Activated T-cell treated with anti-CD3 and anti-CD28 coated beads for 1 hour (primary cell): ENCODE results near the gene HOXB2.
"Not testable (repeated sequence)": the region's sequence is repeated elsewhere in the genome, so short reads cannot be mapped to it uniquely, and the experiment has no call there.

Experiments used
- DNase-seq: peaks from one replicate; pipeline ENCODE4 v3.0.0-alpha.2; 2020; ENCODE audit warnings: low read depth

Gene HOXB2

DNA sequence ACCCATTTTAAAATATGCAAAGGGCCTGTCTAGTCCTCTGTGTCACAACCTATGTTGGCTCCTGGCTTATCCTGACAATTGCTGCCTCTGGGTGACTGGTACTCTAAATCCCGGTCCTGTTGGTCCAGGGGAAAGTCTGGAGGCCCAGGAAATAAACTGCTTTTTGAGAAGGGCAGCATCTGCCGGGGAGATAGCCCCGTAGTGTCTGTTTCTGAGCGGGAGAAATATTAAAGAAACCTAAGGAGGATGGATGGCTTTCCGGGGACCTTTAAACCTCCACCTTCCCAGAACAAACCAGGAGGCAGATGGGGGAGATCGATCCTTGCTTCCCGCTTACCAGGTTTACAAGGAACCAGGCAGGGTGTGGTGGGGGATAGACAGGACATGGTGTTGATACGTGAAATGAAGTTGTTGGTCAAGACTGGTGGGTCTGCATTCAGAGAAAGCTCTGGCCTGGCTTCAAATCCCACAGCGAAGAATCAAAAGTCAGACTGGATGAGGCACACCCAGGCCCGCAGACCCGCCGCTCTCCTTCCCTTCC is 3.8 kb downstream of the HOXB2 start:
- no peak for DNase-seq

DNA sequence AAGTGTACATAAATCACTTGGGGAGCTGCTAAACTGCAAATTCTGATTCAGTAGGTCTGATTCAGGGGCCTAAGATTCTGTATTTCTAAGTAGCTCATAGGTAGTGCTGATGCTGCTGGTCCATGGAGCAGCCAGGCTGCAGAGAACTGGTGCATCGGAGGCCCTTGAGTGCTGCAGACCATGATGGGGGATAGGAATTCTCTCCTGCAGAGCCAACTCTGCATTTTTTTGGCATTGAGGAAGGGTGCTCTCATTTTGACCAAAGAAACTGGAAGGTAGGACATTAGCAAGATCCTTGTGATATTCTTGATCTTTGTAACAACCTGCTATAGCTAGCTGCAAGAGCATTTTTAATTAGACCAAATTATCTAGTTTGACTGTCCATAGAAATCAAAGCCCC is 4.7 kb downstream of the HOXB2 start:
- DNase-seq = no peak

GRCh38 chr17:48539177-48539576 is 5.7 kb downstream of the HOXB2 start:
- DNase-seq = no peak

- DNase-seq = no peak
Measured at GRCh38 chr17:48537316-48537715, 7.6 kb downstream of the HOXB2 start.

DNA sequence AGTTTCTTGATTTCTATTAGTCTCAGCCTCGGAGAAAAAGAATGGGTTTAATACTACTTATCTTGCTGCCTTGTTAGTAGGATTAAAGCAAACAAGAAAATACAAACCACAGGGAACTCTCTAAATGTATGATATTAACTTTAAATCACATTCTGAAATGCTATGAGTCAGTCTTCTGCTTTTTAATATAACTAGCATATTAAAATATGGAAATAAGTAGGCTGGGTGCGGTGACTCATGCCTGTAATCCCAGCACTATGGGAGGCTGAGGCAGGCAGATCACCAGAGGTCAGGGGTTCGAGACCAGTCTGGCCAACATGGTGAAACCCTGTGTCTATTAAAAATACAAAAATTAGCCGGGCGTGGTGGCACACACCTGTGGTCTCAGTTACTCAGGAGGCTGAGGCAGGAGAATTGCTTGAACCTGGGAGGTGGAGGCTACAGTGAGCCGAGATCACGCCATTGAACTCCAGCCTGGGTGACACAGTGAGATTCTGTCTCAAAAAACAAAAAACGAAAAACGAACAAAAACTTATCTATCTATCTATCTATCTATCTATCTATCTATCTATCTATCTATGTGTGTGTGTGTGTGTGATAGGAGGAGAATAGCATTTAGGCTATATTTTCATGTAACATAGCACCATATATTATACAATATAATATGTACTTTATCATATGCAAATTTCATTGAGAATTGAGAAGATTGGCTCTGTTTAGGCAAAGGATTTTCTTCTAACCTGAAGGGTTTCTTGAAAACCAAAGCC is 8.9 kb downstream of the HOXB2 start:
- not testable (repeated sequence) for DNase-seq

DNA sequence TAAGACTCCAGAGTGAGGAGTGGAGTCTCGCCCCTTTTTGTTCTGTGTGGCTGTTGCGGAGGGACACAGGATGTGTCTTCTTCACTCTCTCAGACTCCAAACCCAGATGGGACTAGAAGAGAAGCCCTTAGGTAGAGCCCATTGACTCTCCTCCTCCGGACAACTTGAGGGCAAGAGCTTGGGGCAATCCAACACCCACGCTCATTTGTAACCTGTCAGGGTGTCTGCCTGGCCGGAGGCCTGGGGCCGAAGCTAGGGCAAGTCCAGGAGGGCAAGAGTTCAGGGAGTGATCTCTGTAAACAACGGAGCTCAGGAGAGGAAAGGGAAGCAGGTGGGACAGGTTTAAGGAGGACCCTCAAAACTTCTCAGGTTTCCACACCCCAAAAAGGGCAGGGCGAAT is 12.6 kb downstream of the HOXB2 start:
- no peak for DNase-seq

GRCh38 chr17:48530887-48531272 is 14.0 kb downstream of the HOXB2 start, which contains the start of gene HOXB1:
HOXB1 (minus strand) TSS chr17:48531011; CDS start chr17:48530904, 107 bp downstream.
- no peak for DNase-seq

GRCh38 chr17:48530208-48530886 is 14.6 kb downstream of the HOXB2 start:
- DNase-seq = no peak

DNA sequence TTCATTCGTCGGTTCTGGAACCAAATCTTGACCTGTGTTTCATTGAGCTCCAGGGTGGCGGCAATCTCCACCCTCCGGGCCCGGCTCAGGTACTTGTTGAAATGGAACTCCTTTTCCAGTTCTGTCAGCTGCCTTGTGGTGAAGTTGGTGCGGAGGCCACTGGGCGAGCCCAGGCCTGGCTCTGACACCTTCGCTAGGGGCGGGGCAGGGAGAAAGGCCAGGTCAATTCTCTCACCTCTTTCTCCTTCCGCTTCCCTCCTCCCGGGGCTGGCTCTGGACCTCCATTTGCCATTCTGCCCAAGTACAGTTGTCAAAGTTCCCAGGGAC is 15.3 kb downstream of the HOXB2 start:
- DNase-seq = no peak

DNA sequence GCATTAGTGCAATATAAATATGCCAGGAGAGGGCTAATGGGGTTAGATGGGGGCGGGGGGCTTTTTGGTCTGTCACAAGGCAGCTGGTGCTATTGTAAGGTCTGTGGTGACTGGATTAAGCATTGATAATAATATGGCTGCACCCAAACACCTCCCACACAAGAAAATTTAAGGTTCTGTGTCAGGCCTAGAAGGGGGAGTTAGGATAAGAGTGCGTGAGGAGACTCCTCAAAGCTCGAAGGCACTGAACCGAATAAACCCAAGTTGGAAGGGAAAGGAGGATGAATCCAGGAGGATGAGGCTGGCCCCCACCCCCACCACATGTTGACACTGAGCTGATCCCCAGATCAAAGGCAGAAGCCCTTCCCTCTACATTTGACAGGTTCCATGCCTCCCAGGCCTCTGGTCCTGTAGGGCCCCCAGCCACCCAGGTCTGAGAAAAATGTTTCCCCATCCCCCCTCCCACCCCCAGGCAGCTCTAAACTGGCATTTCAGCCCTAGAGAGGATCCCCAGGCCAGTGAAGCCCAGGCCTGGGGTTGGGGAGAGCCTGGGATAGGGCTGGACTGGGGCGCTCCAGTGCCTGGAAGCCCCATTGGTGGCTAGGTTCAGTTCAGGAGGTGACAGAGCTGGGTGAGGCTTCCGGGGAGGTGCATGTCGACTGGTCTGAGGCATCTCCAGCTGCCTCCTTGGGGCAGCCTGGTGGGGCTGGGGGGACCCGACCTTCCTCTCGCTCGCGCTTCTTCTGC is 15.8 kb downstream of the HOXB2 start:
- DNase-seq = no peak

DNA sequence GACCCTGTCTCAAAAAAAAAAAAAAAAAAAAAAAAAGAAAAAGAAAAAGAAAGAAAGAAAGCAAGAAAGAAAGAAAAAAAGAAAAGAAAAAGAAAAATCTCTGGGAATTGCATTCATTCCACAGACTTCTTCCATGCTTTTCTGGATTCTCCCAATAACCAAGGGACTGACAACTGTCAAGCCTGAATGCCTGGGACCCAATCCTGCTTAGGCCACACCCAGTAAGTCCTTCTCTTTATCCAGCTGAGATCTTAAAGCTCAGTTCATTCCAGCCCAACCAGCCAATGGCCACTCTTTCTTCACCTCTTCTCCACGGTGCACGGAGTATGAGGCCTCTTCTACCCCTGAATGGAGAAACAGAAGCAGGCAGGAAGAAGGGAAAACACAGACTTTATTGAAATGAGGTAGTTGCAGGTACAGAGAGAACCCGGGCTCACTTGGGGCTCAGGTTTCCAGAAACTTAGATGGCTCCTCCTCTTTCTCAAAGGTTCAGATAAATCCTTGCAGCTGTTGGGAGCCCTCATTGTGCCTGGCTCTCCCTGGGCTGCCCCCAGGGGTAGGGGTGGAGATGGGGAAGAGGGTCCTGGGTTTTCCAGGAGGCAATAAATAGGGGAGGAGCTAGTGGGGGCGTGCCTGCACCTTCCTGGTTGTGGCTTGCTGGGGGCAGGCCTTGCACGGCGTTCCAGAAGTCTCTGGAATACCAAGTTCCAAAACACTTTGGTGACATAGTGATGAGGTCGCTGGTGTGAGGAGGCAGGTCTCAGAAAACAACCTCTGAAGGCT is 16.6 kb downstream of the HOXB2 start:
- no peak for DNase-seq

DNA sequence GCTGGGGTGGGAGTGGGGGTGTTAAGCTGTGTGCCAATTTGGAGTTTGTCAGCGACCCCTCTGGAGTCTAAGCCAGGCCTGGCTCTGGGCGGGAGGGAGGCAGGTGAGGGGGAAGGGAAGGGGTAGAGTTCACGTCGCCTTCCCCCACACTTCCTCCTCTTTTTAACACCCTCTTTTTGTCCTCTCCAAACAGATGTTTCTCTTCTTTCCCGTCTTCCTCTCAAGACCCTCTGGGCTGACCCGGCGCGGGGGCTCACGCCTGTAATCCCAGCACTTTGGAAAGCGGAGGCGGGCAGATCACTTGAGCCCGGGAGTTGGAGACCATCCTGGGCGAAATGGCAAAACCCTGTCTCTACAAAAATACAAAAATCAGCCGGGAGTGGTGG is 17.4 kb downstream of the HOXB2 start:
- DNase-seq = no peak

GRCh38 chr17:48526608-48527546 is 18.0 kb downstream of the HOXB2 start:
- no peak for DNase-seq

DNA sequence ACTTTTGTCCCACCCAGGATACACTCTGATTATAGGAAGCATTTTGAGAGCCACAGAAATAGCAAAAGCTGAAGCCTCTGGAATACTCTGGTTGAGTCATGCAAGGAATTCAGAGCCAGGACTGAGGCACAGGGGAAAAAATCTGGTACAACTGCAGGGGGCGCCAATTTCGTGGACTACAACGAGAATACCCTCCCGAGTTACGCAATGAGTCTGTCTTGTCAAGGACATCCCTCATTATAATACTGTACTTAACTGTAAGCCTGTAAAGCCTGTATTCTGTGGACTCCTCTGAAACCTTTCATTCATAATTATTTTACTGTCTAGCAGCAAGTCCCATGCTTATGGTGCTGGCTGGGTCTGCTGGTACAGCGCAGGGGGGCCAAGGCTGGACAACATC is 21.9 kb downstream of the HOXB2 start:
- DNase-seq = no peak

GRCh38 chr17:48522031-48522653 is 22.8 kb downstream of the HOXB2 start:
- DNase-seq = no peak

- no peak for DNase-seq
Measured at GRCh38 chr17:48520631-48521079, 24.3 kb downstream of the HOXB2 start.

- DNase-seq = no peak
Measured at GRCh38 chr17:48519427-48519826, 25.5 kb downstream of the HOXB2 start.

GRCh38 chr17:48517478-48517877 is 27.4 kb downstream of the HOXB2 start:
- DNase-seq = no peak

- no peak for DNase-seq
Measured at GRCh38 chr17:48515925-48516900, 28.7 kb downstream of the HOXB2 start.
